K562 (cell line): ENCODE measurements around the gene MAGIX. TPM values are rescaled to one million over a fixed set of nuclear protein-coding genes. Genes with fewer than 3 reads are reported as not detected.

Experiments used
- CBX5 ChIP-seq: IDR thresholded peaks from 2 replicates; pipeline ENCODE4 v1.6.1; 2014; ENCODE audit warnings: low read depth, borderline replicate concordance
- CREM ChIP-seq: IDR thresholded peaks from 2 replicates; pipeline ENCODE4 v1.6.1; 2014; ENCODE audit warnings: antibody characterized with exemption, low read depth
- KHSRP ChIP-seq: fragments of 450-650 bp; IDR thresholded peaks from 2 replicates; pipeline ENCODE4 v1.6.1; 2017
- MCM7 ChIP-seq, 2 experiments: fragments of 450-650 bp; IDR thresholded peaks; 2 replicates each; pipeline ENCODE4 v1.6.1; 2016 to 2018
- NCOR1 ChIP-seq: fragments of 450-650 bp; IDR thresholded peaks from 2 replicates; pipeline ENCODE4 v1.6.1; 2016; ENCODE audit warnings: mild to moderate bottlenecking, moderate library complexity
- ZNF3 ChIP-seq: fragments of 250-450 bp; sonication (Bioruptor Pico); IDR thresholded peaks from 2 replicates; pipeline ENCODE4 v1.5.0; 2021; ENCODE audit warnings: mild to moderate bottlenecking, moderate library complexity
- ZNF507 ChIP-seq: conservative IDR thresholded peaks from 2 replicates; pipeline ENCODE4 v1.6.1; 2017; ENCODE audit warnings: missing genetic modification characterization, missing compliant biosample characterization
- ZNF699 ChIP-seq: fragments of 250-450 bp; sonication (Bioruptor Pico); IDR thresholded peaks from 2 replicates; pipeline ENCODE4 v1.8.0; 2021; ENCODE audit warnings: mild to moderate bottlenecking, moderate library complexity; ENCODE audit not compliant: insufficient replicate concordance
- ZNF76 ChIP-seq: fragments of 250-450 bp; sonication (Bioruptor Pico); IDR thresholded peaks from 2 replicates; pipeline ENCODE4 v1.4.0; 2020; ENCODE audit warnings: mild to moderate bottlenecking, moderate library complexity, borderline replicate concordance
- polyA plus RNA-seq, 8 experiments: library from polyadenylated mRNA; depleted of rRNA in 4 of 8; stranded (reverse) in 5 of 8; unstranded in 3 of 8; fragments of >200 nt; fragmentation: Nextera tagmentation in 2 of 8; fragmentation: Illumina TruSeq in 1 of 8; extraction: Ambion mirVana in 2 of 8; extraction: Trizol in 1 of 8; gene quantifications; 2 replicates each; pipeline versions ENCODE4 v1.2.1 to v1.2.3, GENCODE V29; 2011 to 2014; ENCODE audit warnings: inconsistent platforms in 1 of 8, missing spikeins in 1 of 8
- total RNA-seq, 7 experiments: library from RNA; depleted of rRNA in 6 of 7; stranded (reverse); fragments of >200 nt in 6 of 7; fragmentation: Illumina TruSeq in 2 of 7; extraction: Trizol in 2 of 7; gene quantifications; 2 replicates each; pipeline versions ENCODE4 v1.2.1 to v1.2.3, GENCODE V29; 2011 to 2021; ENCODE audit warnings: low replicate concordance in 1 of 7
- TF ChIP-seq, protein P1 (sequence below): fragments of 450-650 bp; formaldehyde crosslinking; IDR thresholded peaks from 2 replicates; pipeline ENCODE4 v1.4.0; 2020; ENCODE audit warnings: mild to moderate bottlenecking, moderate library complexity
- TF ChIP-seq, protein P2 (sequence below): fragments of 450-650 bp; IDR thresholded peaks from 2 replicates; pipeline ENCODE4 v1.6.1; 2016; ENCODE audit warnings: mild to moderate bottlenecking, moderate library complexity
- TF ChIP-seq, protein P3 (sequence below): fragments of 450-650 bp; IDR thresholded peaks from 2 replicates; pipeline ENCODE4 v1.7.1; 2018; ENCODE audit warnings: mild to moderate bottlenecking, low read depth; ENCODE audit not compliant: partially characterized antibody

The MAGIX gene
- total and polyA plus RNA-seq, 9 of the 15 experiments (the other 6 are each of a cell fraction or from before 2014, with no cell fraction given): 0.08 to 3.5 (median 0.47) TPM

DNA sequence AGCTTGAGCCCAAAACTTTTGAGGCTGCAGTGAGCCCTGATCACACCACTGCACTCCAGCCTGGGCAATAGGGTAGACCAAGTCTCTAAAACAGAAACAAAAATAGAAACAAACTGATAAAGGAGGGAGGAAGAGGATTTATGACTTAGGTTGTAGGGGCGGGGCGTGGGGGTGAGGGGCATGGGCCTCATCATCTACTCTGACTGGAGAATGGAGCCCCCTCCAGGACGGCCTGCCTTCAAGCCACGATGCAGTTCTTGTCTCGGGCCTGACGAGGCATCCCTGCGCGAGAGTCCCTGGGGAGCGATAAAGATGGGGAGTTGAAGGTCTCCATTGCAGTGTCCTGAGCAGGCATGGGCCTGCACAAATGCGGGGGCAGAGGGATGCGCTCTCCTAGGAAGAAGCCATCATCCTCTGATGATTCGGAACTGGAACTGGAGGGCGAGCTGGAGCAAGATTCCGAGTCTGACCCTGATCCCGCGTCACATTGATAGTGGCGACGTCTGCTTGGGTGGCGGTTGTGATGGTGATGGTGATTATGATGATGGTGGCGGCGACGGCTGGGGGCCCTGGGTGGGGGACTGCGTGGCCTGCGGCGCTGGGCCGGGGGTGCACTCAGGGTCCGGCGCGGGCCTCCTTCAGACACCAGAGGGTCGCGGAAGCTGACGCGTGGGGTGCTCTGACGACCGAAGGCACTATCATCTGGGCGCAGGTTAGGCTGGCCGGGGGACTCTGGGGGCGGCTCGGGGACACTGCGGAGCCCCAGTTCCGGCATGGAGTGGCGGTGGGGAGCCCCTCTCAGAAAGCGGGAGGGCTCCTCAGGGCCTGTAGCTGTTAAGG lies 13.1 kb downstream of the MAGIX start (continued):
- TF ChIP-seq, protein P1, sequence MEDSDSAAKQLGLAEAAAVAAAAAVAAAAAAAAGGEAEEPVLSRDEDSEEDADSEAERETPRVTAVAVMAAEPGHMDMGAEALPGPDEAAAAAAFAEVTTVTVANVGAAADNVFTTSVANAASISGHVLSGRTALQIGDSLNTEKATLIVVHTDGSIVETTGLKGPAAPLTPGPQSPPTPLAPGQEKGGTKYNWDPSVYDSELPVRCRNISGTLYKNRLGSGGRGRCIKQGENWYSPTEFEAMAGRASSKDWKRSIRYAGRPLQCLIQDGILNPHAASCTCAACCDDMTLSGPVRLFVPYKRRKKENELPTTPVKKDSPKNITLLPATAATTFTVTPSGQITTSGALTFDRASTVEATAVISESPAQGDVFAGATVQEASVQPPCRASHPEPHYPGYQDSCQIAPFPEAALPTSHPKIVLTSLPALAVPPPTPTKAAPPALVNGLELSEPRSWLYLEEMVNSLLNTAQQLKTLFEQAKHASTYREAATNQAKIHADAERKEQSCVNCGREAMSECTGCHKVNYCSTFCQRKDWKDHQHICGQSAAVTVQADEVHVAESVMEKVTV: no peak
- TF ChIP-seq CREM (0 out of 2 replicates have a peak, but pooled peaks have one; percentile 35), ZNF507 (tag) (no peak), ZNF699 (CRISPR knock-in tag) (no peak), KHSRP (no peak), ZNF3 (CRISPR knock-in tag) (no peak), CBX5 (no peak), ZNF76 (CRISPR knock-in tag) (no peak), NCOR1 (no peak), MCM7 (IDR thresholded peaks at IDR 0.05) (no peak)
- TF ChIP-seq, protein P2, sequence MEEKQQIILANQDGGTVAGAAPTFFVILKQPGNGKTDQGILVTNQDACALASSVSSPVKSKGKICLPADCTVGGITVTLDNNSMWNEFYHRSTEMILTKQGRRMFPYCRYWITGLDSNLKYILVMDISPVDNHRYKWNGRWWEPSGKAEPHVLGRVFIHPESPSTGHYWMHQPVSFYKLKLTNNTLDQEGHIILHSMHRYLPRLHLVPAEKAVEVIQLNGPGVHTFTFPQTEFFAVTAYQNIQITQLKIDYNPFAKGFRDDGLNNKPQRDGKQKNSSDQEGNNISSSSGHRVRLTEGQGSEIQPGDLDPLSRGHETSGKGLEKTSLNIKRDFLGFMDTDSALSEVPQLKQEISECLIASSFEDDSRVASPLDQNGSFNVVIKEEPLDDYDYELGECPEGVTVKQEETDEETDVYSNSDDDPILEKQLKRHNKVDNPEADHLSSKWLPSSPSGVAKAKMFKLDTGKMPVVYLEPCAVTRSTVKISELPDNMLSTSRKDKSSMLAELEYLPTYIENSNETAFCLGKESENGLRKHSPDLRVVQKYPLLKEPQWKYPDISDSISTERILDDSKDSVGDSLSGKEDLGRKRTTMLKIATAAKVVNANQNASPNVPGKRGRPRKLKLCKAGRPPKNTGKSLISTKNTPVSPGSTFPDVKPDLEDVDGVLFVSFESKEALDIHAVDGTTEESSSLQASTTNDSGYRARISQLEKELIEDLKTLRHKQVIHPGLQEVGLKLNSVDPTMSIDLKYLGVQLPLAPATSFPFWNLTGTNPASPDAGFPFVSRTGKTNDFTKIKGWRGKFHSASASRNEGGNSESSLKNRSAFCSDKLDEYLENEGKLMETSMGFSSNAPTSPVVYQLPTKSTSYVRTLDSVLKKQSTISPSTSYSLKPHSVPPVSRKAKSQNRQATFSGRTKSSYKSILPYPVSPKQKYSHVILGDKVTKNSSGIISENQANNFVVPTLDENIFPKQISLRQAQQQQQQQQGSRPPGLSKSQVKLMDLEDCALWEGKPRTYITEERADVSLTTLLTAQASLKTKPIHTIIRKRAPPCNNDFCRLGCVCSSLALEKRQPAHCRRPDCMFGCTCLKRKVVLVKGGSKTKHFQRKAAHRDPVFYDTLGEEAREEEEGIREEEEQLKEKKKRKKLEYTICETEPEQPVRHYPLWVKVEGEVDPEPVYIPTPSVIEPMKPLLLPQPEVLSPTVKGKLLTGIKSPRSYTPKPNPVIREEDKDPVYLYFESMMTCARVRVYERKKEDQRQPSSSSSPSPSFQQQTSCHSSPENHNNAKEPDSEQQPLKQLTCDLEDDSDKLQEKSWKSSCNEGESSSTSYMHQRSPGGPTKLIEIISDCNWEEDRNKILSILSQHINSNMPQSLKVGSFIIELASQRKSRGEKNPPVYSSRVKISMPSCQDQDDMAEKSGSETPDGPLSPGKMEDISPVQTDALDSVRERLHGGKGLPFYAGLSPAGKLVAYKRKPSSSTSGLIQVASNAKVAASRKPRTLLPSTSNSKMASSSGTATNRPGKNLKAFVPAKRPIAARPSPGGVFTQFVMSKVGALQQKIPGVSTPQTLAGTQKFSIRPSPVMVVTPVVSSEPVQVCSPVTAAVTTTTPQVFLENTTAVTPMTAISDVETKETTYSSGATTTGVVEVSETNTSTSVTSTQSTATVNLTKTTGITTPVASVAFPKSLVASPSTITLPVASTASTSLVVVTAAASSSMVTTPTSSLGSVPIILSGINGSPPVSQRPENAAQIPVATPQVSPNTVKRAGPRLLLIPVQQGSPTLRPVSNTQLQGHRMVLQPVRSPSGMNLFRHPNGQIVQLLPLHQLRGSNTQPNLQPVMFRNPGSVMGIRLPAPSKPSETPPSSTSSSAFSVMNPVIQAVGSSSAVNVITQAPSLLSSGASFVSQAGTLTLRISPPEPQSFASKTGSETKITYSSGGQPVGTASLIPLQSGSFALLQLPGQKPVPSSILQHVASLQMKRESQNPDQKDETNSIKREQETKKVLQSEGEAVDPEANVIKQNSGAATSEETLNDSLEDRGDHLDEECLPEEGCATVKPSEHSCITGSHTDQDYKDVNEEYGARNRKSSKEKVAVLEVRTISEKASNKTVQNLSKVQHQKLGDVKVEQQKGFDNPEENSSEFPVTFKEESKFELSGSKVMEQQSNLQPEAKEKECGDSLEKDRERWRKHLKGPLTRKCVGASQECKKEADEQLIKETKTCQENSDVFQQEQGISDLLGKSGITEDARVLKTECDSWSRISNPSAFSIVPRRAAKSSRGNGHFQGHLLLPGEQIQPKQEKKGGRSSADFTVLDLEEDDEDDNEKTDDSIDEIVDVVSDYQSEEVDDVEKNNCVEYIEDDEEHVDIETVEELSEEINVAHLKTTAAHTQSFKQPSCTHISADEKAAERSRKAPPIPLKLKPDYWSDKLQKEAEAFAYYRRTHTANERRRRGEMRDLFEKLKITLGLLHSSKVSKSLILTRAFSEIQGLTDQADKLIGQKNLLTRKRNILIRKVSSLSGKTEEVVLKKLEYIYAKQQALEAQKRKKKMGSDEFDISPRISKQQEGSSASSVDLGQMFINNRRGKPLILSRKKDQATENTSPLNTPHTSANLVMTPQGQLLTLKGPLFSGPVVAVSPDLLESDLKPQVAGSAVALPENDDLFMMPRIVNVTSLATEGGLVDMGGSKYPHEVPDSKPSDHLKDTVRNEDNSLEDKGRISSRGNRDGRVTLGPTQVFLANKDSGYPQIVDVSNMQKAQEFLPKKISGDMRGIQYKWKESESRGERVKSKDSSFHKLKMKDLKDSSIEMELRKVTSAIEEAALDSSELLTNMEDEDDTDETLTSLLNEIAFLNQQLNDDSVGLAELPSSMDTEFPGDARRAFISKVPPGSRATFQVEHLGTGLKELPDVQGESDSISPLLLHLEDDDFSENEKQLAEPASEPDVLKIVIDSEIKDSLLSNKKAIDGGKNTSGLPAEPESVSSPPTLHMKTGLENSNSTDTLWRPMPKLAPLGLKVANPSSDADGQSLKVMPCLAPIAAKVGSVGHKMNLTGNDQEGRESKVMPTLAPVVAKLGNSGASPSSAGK: 0 out of 2 replicates have a peak, but pooled peaks have one; percentile 11
- TF ChIP-seq, protein P3, sequence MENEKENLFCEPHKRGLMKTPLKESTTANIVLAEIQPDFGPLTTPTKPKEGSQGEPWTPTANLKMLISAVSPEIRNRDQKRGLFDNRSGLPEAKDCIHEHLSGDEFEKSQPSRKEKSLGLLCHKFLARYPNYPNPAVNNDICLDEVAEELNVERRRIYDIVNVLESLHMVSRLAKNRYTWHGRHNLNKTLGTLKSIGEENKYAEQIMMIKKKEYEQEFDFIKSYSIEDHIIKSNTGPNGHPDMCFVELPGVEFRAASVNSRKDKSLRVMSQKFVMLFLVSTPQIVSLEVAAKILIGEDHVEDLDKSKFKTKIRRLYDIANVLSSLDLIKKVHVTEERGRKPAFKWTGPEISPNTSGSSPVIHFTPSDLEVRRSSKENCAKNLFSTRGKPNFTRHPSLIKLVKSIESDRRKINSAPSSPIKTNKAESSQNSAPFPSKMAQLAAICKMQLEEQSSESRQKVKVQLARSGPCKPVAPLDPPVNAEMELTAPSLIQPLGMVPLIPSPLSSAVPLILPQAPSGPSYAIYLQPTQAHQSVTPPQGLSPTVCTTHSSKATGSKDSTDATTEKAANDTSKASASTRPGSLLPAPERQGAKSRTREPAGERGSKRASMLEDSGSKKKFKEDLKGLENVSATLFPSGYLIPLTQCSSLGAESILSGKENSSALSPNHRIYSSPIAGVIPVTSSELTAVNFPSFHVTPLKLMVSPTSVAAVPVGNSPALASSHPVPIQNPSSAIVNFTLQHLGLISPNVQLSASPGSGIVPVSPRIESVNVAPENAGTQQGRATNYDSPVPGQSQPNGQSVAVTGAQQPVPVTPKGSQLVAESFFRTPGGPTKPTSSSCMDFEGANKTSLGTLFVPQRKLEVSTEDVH: no peak
